Activated naive CD8-positive, alpha-beta T cell (primary cell): ENCODE measurements around the gene FOXN3.
"Not testable (repeated sequence)": the region's sequence is repeated elsewhere in the genome, so short reads cannot be mapped to it uniquely, and the experiment has no call there.

Experiments
- H3K27ac Mint-ChIP-seq: one replicate; pipeline ENCODE4 v1.8.0; 2021; ENCODE audit warnings: mixed read lengths
- H3K27me3 Mint-ChIP-seq: one replicate; pipeline ENCODE4 v1.8.0; 2021; ENCODE audit warnings: mixed read lengths
- H3K36me3 Mint-ChIP-seq: one replicate; pipeline ENCODE4 v1.8.0; 2021; ENCODE audit warnings: mixed read lengths
- H3K4me1 Mint-ChIP-seq: one replicate; pipeline ENCODE4 v1.8.0; 2021; ENCODE audit warnings: low read depth, mixed read lengths
- H3K4me3 Mint-ChIP-seq: one replicate; pipeline ENCODE4 v1.8.0; 2021; ENCODE audit warnings: mild to moderate bottlenecking, mixed read lengths
- H3K9me3 Mint-ChIP-seq: one replicate; pipeline ENCODE4 v1.8.0; 2021; ENCODE audit warnings: low read depth, mixed read lengths

The FOXN3 gene

GRCh38 chr14:89160437-89160836, 256.6 kb downstream of the FOXN3 start:
- Mint-ChIP-seq H3K36me3 (peaks cover 9% of the 10 kb centered on the region), H3K4me3 (no peak overlapping the region), H3K4me1 (peaks cover 9% of the 10 kb centered on the region), H3K9me3 (no peaks in the 10 kb centered on the region), H3K27me3 (no peaks in the 10 kb centered on the region), H3K27ac (peak overlapping the region; percentile 28)

- Mint-ChIP-seq H3K4me1 (no peaks in the 10 kb centered on the region), H3K27ac (no peak overlapping the region), H3K36me3 (peaks cover 6% of the 10 kb centered on the region), H3K27me3 (no peaks in the 10 kb centered on the region), H3K4me3 (no peak overlapping the region), H3K9me3 (peaks cover 4% of the 10 kb centered on the region)
Measured at GRCh38 chr14:89158701-89159100, 258.3 kb downstream of the FOXN3 start.

GRCh38 chr14:89158104-89158503, 258.9 kb downstream of the FOXN3 start:
- not testable (repeated sequence) for H3K9me3 Mint-ChIP-seq, H3K4me1 Mint-ChIP-seq, H3K4me3 Mint-ChIP-seq, H3K27ac Mint-ChIP-seq, H3K27me3 Mint-ChIP-seq, H3K36me3 Mint-ChIP-seq

- H3K4me1 Mint-ChIP-seq, result no peaks in the 10 kb centered on the region
- H3K27me3 Mint-ChIP-seq, result no peaks in the 10 kb centered on the region
- peaks cover 7% of the 10 kb centered on the region for H3K9me3 Mint-ChIP-seq
- H3K4me3 Mint-ChIP-seq, result no peak overlapping the region
- no peak overlapping the region for H3K27ac Mint-ChIP-seq
- peaks cover 10% of the 10 kb centered on the region for H3K36me3 Mint-ChIP-seq
Measured at GRCh38 chr14:89155491-89155890, 261.5 kb downstream of the FOXN3 start.

- not testable (repeated sequence) for H3K9me3 Mint-ChIP-seq, H3K27ac Mint-ChIP-seq, H3K4me3 Mint-ChIP-seq, H3K4me1 Mint-ChIP-seq, H3K27me3 Mint-ChIP-seq
- H3K36me3 Mint-ChIP-seq, result peaks cover 10% of the 10 kb centered on the region
Measured at GRCh38 chr14:89151693-89152092, 265.3 kb downstream of the FOXN3 start.

- Mint-ChIP-seq H3K27me3 (peaks cover 6% of the 10 kb centered on the region), H3K4me3 (no peak overlapping the region), H3K36me3 (peaks cover 6% of the 10 kb centered on the region), H3K27ac (no peak overlapping the region), H3K9me3 (no peaks in the 10 kb centered on the region), H3K4me1 (no peaks in the 10 kb centered on the region)
Measured at GRCh38 chr14:89146274-89146673, 270.8 kb downstream of the FOXN3 start.

GRCh38 chr14:89144642-89145041, 272.4 kb downstream of the FOXN3 start:
- Mint-ChIP-seq H3K4me3 (no peak overlapping the region), H3K4me1 (peaks cover 8% of the 10 kb centered on the region), H3K36me3 (peaks cover 6% of the 10 kb centered on the region), H3K27me3 (peaks cover 7% of the 10 kb centered on the region), H3K27ac (no peak overlapping the region), H3K9me3 (no peaks in the 10 kb centered on the region)

- peaks cover 8% of the 10 kb centered on the region for H3K4me1 Mint-ChIP-seq
- no peak overlapping the region for H3K4me3 Mint-ChIP-seq
- H3K27me3 Mint-ChIP-seq, result peaks cover 7% of the 10 kb centered on the region
- H3K9me3 Mint-ChIP-seq, result no peaks in the 10 kb centered on the region
- H3K36me3 Mint-ChIP-seq, result peaks cover 6% of the 10 kb centered on the region
- H3K27ac Mint-ChIP-seq, result no peak overlapping the region
Measured at GRCh38 chr14:89144066-89144465, 273.0 kb downstream of the FOXN3 start.

- Mint-ChIP-seq H3K4me1 (peaks cover 8% of the 10 kb centered on the region), H3K4me3 (no peak overlapping the region), H3K27me3 (peaks cover 7% of the 10 kb centered on the region), H3K36me3 (peaks cover 6% of the 10 kb centered on the region), H3K9me3 (no peaks in the 10 kb centered on the region), H3K27ac (no peak overlapping the region)
Measured at GRCh38 chr14:89143595-89143994, 273.4 kb downstream of the FOXN3 start.

GRCh38 chr14:89142366-89142765, 274.7 kb downstream of the FOXN3 start:
- Mint-ChIP-seq H3K9me3 (no peaks in the 10 kb centered on the region), H3K36me3 (peaks cover 6% of the 10 kb centered on the region), H3K27ac (no peak overlapping the region), H3K27me3 (peaks cover 7% of the 10 kb centered on the region), H3K4me3 (no peak overlapping the region), H3K4me1 (peaks cover 8% of the 10 kb centered on the region)

GRCh38 chr14:89141862-89142261, 275.2 kb downstream of the FOXN3 start:
- no peaks in the 10 kb centered on the region for H3K9me3 Mint-ChIP-seq
- peaks cover 3% of the 10 kb centered on the region for H3K36me3 Mint-ChIP-seq
- H3K27me3 Mint-ChIP-seq, result peaks cover 7% of the 10 kb centered on the region
- no peak overlapping the region for H3K4me3 Mint-ChIP-seq
- H3K27ac Mint-ChIP-seq, result no peak overlapping the region
- peaks cover 8% of the 10 kb centered on the region for H3K4me1 Mint-ChIP-seq

GRCh38 chr14:89140326-89140725, 276.7 kb downstream of the FOXN3 start:
- H3K4me1 Mint-ChIP-seq, result peaks cover 8% of the 10 kb centered on the region
- peaks cover 12% of the 10 kb centered on the region for H3K9me3 Mint-ChIP-seq
- H3K27ac Mint-ChIP-seq, result no peak overlapping the region
- peaks cover 6% of the 10 kb centered on the region for H3K36me3 Mint-ChIP-seq
- peaks cover 7% of the 10 kb centered on the region for H3K27me3 Mint-ChIP-seq
- H3K4me3 Mint-ChIP-seq, result no peak overlapping the region

GRCh38 chr14:89139404-89140247, 277.4 kb downstream of the FOXN3 start:
- Mint-ChIP-seq H3K4me1 (peaks cover 8% of the 10 kb centered on the region), H3K4me3 (no peak overlapping the region), H3K27ac (no peak overlapping the region), H3K36me3 (peaks cover 8% of the 10 kb centered on the region), H3K9me3 (peaks cover 15% of the 10 kb centered on the region), H3K27me3 (peaks cover 4% of the 10 kb centered on the region)

GRCh38 chr14:89138846-89139245, 278.2 kb downstream of the FOXN3 start:
- Mint-ChIP-seq H3K4me3 (no peak overlapping the region), H3K27ac (no peak overlapping the region), H3K36me3 (peaks cover 8% of the 10 kb centered on the region), H3K4me1 (peaks cover 8% of the 10 kb centered on the region), H3K9me3 (peaks cover 15% of the 10 kb centered on the region), H3K27me3 (peaks cover 1% of the 10 kb centered on the region)

- Mint-ChIP-seq H3K9me3 (peaks cover 15% of the 10 kb centered on the region), H3K4me3 (no peak overlapping the region), H3K36me3 (peaks cover 8% of the 10 kb centered on the region), H3K27me3 (peaks cover 1% of the 10 kb centered on the region), H3K4me1 (peaks cover 8% of the 10 kb centered on the region), H3K27ac (no peak overlapping the region)
Measured at GRCh38 chr14:89137526-89138163, 279.4 kb downstream of the FOXN3 start.
